GM18858 (cell line): ENCODE results near the gene SMCHD1.
"Not testable (repeated sequence)": the region's sequence is repeated elsewhere in the genome, so short reads cannot be mapped to it uniquely, and the experiment has no call there.

ENCODE experiments used
- ATAC-seq: cut with Tn5 transposase; IDR thresholded peaks from one replicate; pipeline ENCODE4 v1.9.1; 2021; ENCODE audit not compliant: unreplicated experiment

Gene SMCHD1

DNA sequence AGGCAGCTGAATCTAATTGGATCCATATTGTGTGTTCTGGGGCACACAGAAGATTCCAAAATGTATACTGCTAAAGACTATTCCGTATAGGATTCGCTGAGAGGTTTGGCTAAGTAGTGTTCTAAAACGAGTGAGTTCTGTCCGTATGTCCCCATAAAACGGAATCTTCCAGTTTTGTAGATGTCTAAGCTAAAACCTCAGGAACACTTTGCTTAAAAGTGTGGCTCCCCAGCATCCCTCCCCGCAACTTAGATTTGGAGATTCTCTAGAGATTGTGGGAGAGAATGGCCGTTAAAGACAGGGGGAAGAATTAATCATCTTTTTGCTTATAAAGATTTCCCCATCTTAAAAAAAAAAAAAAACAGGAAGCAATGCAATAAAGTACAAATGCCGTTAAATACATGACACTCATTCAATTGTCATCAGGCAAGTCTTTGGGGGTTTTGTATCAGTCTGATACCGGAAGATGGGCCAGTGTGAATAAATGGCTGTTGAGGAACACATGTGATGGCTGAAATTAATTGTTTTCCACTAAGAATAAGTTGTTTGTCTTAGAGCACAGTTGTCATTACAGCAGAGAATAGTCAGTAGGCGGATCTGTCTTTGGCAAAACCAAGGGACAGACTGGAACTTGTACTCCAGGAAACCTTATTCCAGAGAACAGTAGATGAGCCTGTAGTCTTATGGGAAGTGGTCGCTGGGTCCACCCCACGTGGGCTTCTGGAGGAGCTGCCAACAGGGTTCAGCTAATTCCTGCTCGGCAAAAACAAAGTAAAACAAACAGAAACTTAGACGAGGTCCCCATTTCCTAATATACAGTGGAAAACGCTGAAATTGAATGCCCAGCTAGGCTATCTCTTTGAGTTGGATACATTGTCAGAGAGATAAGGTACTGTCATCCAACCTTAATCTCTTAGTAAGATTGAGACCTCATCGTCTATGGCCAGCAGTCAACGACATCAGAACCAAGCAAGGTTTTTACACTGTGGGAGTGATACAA is 193.0 kb downstream of the SMCHD1 start:
- ATAC-seq, result no peak

DNA sequence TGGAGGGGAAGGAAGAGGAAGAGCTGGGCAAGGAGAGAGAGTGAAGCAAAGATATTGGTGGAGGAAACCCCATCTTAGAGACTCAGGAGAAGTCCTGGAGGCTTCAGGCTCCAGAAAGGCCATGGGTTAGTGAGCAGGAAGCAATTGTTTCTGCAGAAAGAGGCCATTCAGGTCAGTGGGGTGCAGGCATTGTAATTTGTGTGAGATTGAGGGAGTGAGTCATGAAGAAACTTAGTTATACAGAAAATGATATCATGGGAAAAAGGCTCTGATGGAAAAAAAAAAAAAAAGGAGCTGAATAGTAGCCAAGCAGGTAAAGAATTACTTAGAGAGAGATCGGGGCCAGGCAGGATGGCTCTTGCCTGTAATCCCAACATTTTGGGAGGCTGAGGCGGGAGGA is 195.3 kb downstream of the SMCHD1 start:
- no peak for ATAC-seq

DNA sequence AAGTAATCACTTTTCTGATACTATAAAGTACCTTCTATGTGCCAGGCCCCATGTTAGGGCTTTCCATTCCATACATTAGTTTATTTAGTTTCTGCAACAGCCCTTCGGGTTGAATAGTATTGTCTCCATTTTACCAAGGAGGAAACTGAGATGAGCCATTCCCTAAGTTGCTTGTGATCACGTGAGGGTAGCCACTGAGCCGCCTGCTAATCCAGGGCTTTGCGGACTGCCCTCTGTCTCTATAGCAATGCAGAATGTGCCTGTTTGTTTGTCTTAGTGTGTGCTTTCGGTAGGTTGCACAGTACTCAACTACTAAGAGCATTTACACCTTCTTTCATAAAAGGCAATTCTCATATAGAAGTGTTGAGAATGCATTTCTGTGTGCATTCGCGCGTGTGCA is 196.2 kb downstream of the SMCHD1 start:
- no peak for ATAC-seq

DNA sequence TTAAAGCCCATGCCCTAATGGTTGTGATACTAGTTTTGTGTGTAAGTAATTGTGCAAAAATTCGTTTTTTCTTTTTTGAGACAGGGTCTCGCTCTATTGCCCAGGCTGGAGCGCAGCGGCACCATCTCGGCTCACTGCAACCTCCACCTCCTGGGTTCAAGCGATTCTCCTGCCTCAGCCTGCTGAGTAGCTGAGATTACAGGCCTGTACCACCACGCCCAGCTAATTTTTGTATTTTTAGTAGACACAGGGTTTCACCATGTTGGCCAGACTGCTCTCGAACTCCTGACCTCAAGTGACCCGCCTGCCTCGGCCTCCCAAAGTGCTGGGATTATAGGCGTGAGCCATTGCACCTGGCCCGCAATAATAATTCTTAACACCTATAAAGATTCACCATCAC is 196.9 kb downstream of the SMCHD1 start:
- ATAC-seq, result not testable (repeated sequence)

- no peak for ATAC-seq
Observed at GRCh38 chr18:2853173-2853925, 197.8 kb downstream of the SMCHD1 start.

DNA sequence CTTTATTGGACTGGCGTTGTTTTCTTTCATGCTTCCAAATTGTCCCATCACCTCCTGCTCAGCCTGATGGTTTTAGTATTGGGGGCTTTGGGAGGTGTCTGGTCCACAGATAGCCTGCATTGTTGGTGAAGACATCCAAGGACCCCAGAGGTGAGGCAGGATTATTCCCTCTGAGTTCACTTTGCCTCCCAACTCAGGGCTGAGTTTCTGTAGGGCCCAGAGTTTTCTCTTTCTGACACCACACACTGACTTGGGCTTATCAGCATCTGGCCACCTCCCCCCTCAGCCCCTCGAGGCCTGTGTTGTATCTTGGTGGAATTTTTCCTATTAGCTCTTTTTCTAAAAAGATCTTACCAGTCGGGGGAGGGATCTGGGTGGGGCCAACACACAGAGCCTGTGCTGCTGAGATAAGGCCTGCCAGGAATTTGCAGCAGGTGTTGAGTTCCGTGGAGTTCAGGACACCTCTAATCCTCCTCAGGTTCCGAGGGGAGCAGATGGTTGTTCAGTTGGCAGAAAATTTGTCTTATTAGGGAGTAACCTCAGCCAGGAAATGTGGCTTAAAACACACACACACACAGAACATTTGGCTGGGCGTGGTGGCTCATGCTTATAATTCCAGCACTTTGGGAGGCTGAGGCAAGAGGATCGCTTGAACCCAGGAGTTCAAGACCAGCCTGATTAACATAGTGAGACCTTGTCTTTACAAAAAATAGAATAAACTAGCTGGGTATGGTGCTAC is 198.6 kb downstream of the SMCHD1 start:
- no peak for ATAC-seq
